ENCODE data around the gene ATG2A.

DNA sequence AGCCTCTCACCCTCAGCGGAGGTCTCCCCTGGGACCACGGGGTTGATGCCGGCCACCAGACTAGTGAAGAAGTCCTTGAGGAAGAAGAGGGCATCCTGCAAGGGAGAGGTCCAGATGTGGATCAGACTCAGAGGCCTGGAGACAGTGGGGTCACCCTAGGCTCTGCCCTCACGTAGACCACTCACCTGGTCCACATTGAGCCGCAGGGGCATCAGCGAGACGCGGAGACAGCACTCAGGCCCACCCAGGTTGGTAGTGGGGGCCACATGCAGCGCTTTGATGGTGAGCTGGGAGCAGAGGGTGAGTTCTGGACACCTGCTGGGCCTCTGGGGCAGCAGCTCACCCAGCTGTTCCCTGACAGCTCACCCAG, 18.9 kb downstream of the ATG2A start:
- TF ChIP-seq, protein P1, sequence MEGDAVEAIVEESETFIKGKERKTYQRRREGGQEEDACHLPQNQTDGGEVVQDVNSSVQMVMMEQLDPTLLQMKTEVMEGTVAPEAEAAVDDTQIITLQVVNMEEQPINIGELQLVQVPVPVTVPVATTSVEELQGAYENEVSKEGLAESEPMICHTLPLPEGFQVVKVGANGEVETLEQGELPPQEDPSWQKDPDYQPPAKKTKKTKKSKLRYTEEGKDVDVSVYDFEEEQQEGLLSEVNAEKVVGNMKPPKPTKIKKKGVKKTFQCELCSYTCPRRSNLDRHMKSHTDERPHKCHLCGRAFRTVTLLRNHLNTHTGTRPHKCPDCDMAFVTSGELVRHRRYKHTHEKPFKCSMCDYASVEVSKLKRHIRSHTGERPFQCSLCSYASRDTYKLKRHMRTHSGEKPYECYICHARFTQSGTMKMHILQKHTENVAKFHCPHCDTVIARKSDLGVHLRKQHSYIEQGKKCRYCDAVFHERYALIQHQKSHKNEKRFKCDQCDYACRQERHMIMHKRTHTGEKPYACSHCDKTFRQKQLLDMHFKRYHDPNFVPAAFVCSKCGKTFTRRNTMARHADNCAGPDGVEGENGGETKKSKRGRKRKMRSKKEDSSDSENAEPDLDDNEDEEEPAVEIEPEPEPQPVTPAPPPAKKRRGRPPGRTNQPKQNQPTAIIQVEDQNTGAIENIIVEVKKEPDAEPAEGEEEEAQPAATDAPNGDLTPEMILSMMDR (conservative IDR thresholded peaks at IDR 0.05; ENCODE audit: low read depth, low read length) = no peak
- no peak for TF ChIP-seq EZH2 (IDR thresholded peaks at IDR 0.05; ENCODE audit: borderline replicate concordance, low read depth, low read length, poor library complexity, severe bottlenecking)

Measured in A673 (cell line).